Calu3 (cell line): ENCODE data around the gene OR8B12. TPM values are rescaled to one million over a fixed set of nuclear protein-coding genes. Genes with fewer than 3 reads are reported as not detected.

Experiments
- BruUV-seq: library from RNA; stranded (reverse); fragments of 400-500 nt; replicated peaks from 2 replicates; lab custom pipeline; 2021; lab: Mats Ljungman, UMichigan
- CTCF ChIA-PET: fragments of 300-600 bp; sonication (Branson Sonifier 250); formaldehyde crosslinking; loops from one replicate; lab custom pipeline; 2022; ENCODE audit warnings: antibody characterized with exemption; lab: Charles Lee
- DNase-seq: peaks from one replicate; pipeline ENCODE4 v3.0.0; 2022
- H3K27ac Mint-ChIP-seq: one replicate; pipeline ENCODE4 v1.8.0; 2022; ENCODE audit warnings: mixed read lengths; ENCODE audit not compliant: unreplicated experiment
- H3K27me3 Mint-ChIP-seq: one replicate; pipeline ENCODE4 v1.8.0; 2022; ENCODE audit warnings: mixed read lengths; ENCODE audit not compliant: unreplicated experiment
- H3K36me3 Mint-ChIP-seq: one replicate; pipeline ENCODE4 v1.8.0; 2022; ENCODE audit warnings: mild to moderate bottlenecking, moderate library complexity, mixed read lengths; ENCODE audit not compliant: insufficient read depth, unreplicated experiment
- H3K4me1 Mint-ChIP-seq: one replicate; pipeline ENCODE4 v1.8.0; 2022; ENCODE audit warnings: mild to moderate bottlenecking, low read depth, mixed read lengths; ENCODE audit not compliant: unreplicated experiment
- H3K4me3 Mint-ChIP-seq: one replicate; pipeline ENCODE4 v1.8.0; 2022; ENCODE audit warnings: mild to moderate bottlenecking, low read depth, moderate library complexity, mixed read lengths; ENCODE audit not compliant: unreplicated experiment
- H3K9me3 Mint-ChIP-seq: one replicate; pipeline ENCODE4 v1.8.0; 2022; ENCODE audit warnings: low read depth, mixed read lengths; ENCODE audit not compliant: unreplicated experiment
- CTCF ChIP-seq: fragments of 200-600 bp; IDR thresholded peaks from one replicate; pipeline ENCODE4 v1.8.0; 2022; ENCODE audit warnings: antibody characterized with exemption; ENCODE audit not compliant: unreplicated experiment
- intact Hi-C: fragments of 100-400 bp; cut with micrococcal nuclease; formaldehyde crosslinking; loops from one replicate; pipeline ENCODE4 v1.10.0; 2022; ENCODE audit not compliant: unreplicated experiment
- total RNA-seq: library from RNA; stranded (reverse); gene quantifications from 2 replicates; pipeline ENCODE4 v1.2.3, GENCODE V29; 2022

Gene OR8B12
- total RNA-seq, 1 experiment from 2014 or later = not detected

DNA sequence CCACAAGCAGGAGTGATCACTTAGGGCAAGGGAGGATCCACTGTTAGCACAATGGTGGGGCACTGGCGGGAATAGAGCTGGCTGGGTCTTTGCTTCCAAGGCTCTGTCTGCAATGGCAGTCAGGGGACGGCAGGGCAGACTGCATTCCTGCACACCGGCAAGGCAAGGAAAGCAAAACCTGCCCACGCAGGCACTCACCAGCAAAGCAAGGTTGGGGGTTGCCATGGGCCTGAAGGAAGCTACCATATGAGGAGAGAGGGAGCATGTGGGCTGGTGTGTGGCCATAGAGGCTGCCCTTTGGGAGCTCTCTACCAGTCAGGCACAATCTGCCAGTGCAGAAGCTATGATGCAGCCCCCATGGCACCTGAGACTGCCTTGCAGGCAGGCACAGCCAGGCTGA is 33.2 kb downstream of the OR8B12 start:
- H3K36me3 Mint-ChIP-seq = no peaks in the 10 kb centered on the region
- intact Hi-C loops = no loop called here
- CTCF ChIA-PET = no interaction called here
- no TSS peak for BruUV-seq
- H3K4me3 Mint-ChIP-seq = no peak overlapping the region
- DNase-seq = no peak
- no peaks in the 10 kb centered on the region for H3K4me1 Mint-ChIP-seq
- no peaks in the 10 kb centered on the region for H3K27me3 Mint-ChIP-seq
- TF ChIP-seq CTCF = no peak
- peaks cover 3% of the 10 kb centered on the region for H3K9me3 Mint-ChIP-seq
- no peak overlapping the region for H3K27ac Mint-ChIP-seq

DNA sequence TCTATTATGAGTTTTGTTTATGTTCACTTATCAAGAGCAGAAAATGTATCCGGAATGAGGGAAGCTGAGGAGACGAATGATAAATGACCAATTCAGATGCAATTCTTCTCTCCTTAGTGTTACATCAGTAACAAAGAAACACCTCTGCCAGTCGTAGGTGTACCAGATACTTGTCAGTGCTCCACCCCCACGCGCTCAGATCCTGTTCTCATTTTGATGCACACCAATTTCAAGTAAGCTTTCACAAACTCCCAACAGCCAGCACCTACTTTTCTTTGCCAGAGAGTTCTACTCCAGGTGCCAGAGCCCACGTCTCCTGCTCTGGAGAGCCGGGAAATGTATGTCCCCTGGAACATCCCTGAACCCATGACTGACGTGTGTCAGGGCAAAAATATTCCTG is 43.7 kb downstream of the OR8B12 start:
- BruUV-seq = no TSS peak
- DNase-seq = no peak
- intact Hi-C loops = no loop called here
- Mint-ChIP-seq H3K27ac (no peak overlapping the region), H3K4me3 (no peak overlapping the region), H3K27me3 (no peaks in the 10 kb centered on the region), H3K9me3 (no peaks in the 10 kb centered on the region), H3K36me3 (no peaks in the 10 kb centered on the region), H3K4me1 (no peaks in the 10 kb centered on the region)
- no peak for TF ChIP-seq CTCF
- CTCF ChIA-PET = no interaction called here

GRCh38 chr11:124493016-124493655 is 50.3 kb downstream of the OR8B12 start:
- no peaks in the 10 kb centered on the region for H3K36me3 Mint-ChIP-seq
- CTCF ChIA-PET = no interaction called here
- H3K9me3 Mint-ChIP-seq = no peaks in the 10 kb centered on the region
- no peak overlapping the region for H3K27ac Mint-ChIP-seq
- BruUV-seq = no TSS peak
- H3K4me3 Mint-ChIP-seq = no peak overlapping the region
- H3K4me1 Mint-ChIP-seq = no peaks in the 10 kb centered on the region
- DNase-seq = no peak
- intact Hi-C loops = no loop called here
- no peak for TF ChIP-seq CTCF
- H3K27me3 Mint-ChIP-seq = no peaks in the 10 kb centered on the region

Other genes with a start within 250 kb of the OR8B12 start
- not detected in 2 replicates for gene OR8D1, start 229.7 kb downstream of the OR8B12 start, total RNA-seq
- not detected in 2 replicates for gene OR8D2, start 223.5 kb downstream of the OR8B12 start, total RNA-seq
- gene OR8B2, start 159.2 kb downstream of the OR8B12 start, total RNA-seq = not detected in 2 replicates
- gene OR8B3, start 144.6 kb downstream of the OR8B12 start, total RNA-seq = not detected in 2 replicates
- not detected in 2 replicates for gene OR8B4, start 118.8 kb downstream of the OR8B12 start, total RNA-seq
- not detected in 2 replicates for gene OR8B8, start 98.0 kb downstream of the OR8B12 start, total RNA-seq
- not detected in 2 replicates for gene OR8A1, start 26.3 kb upstream of the OR8B12 start, total RNA-seq
- gene PANX3, start 67.8 kb upstream of the OR8B12 start, total RNA-seq = not detected in 2 replicates
- 18.8 and 19.1 TPM in 2 replicates for gene TBRG1, start 79.2 kb upstream of the OR8B12 start, total RNA-seq
- gene SIAE, start 130.1 kb upstream of the OR8B12 start, total RNA-seq = 8.4 and 10.0 TPM in 2 replicates
- gene SPA17, start 130.2 kb upstream of the OR8B12 start, total RNA-seq = 5.4 and 5.6 TPM in 2 replicates
- gene NRGN, start 196.3 kb upstream of the OR8B12 start, total RNA-seq = 5.8 and 6.0 TPM in 2 replicates
- gene VSIG2, start 208.6 kb upstream of the OR8B12 start, total RNA-seq = not detected in 2 replicates
- gene ESAM, start 218.6 kb upstream of the OR8B12 start, total RNA-seq = 1.0 and 1.1 TPM in 2 replicates